Mucosa of descending colon (tissue), 3 donors: ENCODE results near the gene PRKG1. TPM values are rescaled to one million over a fixed set of nuclear protein-coding genes. Genes with fewer than 3 reads are reported as not detected.

ENCODE experiments used
- ATAC-seq: fragments of 200-7000 bp; cut with Tn5 transposase; one replicate; pipeline ENCODE4 v1.9.1; 2020; ENCODE audit warnings: mild to moderate bottlenecking, moderate library complexity
- DNase-seq, 3 donors: peaks; one replicate each; pipeline ENCODE4 v3.0.0-alpha.2; 2020
- H3K36me3 ChIP-seq: fragments of 200-600 bp; one replicate; pipeline ENCODE4 v1.8.0; 2021; ENCODE audit warnings: low read depth, mild to moderate bottlenecking
- H3K4me1 ChIP-seq: fragments of 200-600 bp; one replicate; pipeline ENCODE4 v1.8.0; 2021; ENCODE audit warnings: low read depth, mild to moderate bottlenecking
- H3K4me3 ChIP-seq: fragments of 200-600 bp; one replicate; pipeline ENCODE4 v1.8.0; 2021; ENCODE audit warnings: mild to moderate bottlenecking
- H3K9me3 ChIP-seq: fragments of 200-600 bp; one replicate; pipeline ENCODE4 v1.8.0; 2021; ENCODE audit warnings: mild to moderate bottlenecking
- intact Hi-C, 2 donors: fragments of 100-400 bp; cut with DNase I in 1 of 2; cut with micrococcal nuclease in 1 of 2; formaldehyde crosslinking; loops; one replicate each; pipeline versions ENCODE4 v1.11.0 to v1.11.1; 2022; cut with DNase I, micrococcal nuclease
- total RNA-seq, 3 donors: library from RNA; stranded (reverse); fragmentation: NEBNext Ultra II Directional in 2 of 3; extraction: Animal tissue kit (Norgen Biotek cat#: 25700) in 2 of 3; gene quantifications; one replicate each; pipeline versions ENCODE4 v1.2.1 to v1.2.4, GENCODE V29; 2021 to 2023
- TF ChIP-seq, protein P1 (sequence below): fragments of 200-600 bp; IDR thresholded peaks from one replicate; pipeline ENCODE4 v1.8.0; 2022; ENCODE audit warnings: antibody characterized with exemption, mild to moderate bottlenecking
- donor health status: DM: no; HTN: no; CAD: no; lungs with moderate emphysema.
- donor health status: DM: no; HTN: no; CAD: no.
- donor health status: DM: no; HTN: yes; CAD: no.

PRKG1 gene
- total RNA-seq, 3 donors from 2014 or later, result 17.1 to 55.6 (median 21.1) TPM

- intact Hi-C loops, result no loop called here
- no peaks in the 10 kb centered on the region for H3K4me1 ChIP-seq
- no peaks in the 10 kb centered on the region for H3K9me3 ChIP-seq
- no peaks in the 10 kb centered on the region for H3K36me3 ChIP-seq
- no peak overlapping the region for H3K4me3 ChIP-seq
- no peak for ATAC-seq
- TF ChIP-seq, protein P1, sequence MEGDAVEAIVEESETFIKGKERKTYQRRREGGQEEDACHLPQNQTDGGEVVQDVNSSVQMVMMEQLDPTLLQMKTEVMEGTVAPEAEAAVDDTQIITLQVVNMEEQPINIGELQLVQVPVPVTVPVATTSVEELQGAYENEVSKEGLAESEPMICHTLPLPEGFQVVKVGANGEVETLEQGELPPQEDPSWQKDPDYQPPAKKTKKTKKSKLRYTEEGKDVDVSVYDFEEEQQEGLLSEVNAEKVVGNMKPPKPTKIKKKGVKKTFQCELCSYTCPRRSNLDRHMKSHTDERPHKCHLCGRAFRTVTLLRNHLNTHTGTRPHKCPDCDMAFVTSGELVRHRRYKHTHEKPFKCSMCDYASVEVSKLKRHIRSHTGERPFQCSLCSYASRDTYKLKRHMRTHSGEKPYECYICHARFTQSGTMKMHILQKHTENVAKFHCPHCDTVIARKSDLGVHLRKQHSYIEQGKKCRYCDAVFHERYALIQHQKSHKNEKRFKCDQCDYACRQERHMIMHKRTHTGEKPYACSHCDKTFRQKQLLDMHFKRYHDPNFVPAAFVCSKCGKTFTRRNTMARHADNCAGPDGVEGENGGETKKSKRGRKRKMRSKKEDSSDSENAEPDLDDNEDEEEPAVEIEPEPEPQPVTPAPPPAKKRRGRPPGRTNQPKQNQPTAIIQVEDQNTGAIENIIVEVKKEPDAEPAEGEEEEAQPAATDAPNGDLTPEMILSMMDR, result no peak
- DNase-seq, result no peak
Observed at GRCh38 chr10:51608211-51608610, 533.9 kb downstream of the PRKG1 start.

GRCh38 chr10:51615764-51616298 lies 541.5 kb downstream of the PRKG1 start:
- TF ChIP-seq, protein P1, result no peak
- intact Hi-C loops, result no loop called here
- no peaks in the 10 kb centered on the region for H3K36me3 ChIP-seq
- DNase-seq (no peak), ATAC-seq (no peak)
- no peaks in the 10 kb centered on the region for H3K9me3 ChIP-seq
- H3K4me1 ChIP-seq, result no peaks in the 10 kb centered on the region
- H3K4me3 ChIP-seq, result no peak overlapping the region

DNA sequence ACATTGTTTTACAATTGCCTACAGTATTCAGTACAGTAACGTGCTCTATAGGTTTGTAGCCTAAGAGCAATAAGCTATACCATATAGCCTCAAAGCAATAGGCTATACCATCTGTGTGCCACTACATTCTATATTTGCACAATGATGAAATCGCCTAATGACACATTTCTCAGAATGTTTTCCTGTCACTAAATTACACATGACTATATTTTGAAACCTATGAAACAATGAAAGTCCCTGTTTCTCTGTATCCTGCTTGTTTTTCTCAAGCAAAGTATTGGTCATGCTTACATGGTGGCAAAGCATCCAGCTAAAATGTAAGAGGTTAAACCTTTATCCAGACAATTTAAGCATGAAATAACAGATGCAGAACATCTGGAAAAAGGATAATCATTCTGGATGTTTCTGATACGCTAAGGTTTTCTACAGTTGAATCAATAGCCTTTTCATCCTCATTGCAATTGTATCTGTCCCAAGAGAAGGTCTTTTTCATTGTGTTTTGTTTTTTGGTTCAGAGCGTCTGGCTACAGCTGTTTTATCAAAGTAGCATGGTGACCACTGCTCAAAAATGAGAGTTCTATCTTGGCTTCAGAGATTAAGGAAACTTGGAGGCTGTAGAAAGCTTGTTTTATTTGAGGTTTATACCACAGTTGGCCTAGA lies 543.4 kb downstream of the PRKG1 start:
- H3K36me3 ChIP-seq, result no peaks in the 10 kb centered on the region
- ATAC-seq, result no peak
- H3K9me3 ChIP-seq, result no peaks in the 10 kb centered on the region
- H3K4me3 ChIP-seq, result no peak overlapping the region
- H3K4me1 ChIP-seq, result no peaks in the 10 kb centered on the region
- intact Hi-C loops, result no loop called here
- TF ChIP-seq, protein P1, result no peak
- no peak for DNase-seq

- no peak overlapping the region for H3K4me3 ChIP-seq
- DNase-seq (no peak), ATAC-seq (no peak)
- no peaks in the 10 kb centered on the region for H3K9me3 ChIP-seq
- H3K4me1 ChIP-seq, result no peaks in the 10 kb centered on the region
- no peaks in the 10 kb centered on the region for H3K36me3 ChIP-seq
- TF ChIP-seq, protein P1, result no peak
- intact Hi-C loops, result no loop called here
Observed at GRCh38 chr10:51619365-51619764, 545.1 kb downstream of the PRKG1 start.

DNA sequence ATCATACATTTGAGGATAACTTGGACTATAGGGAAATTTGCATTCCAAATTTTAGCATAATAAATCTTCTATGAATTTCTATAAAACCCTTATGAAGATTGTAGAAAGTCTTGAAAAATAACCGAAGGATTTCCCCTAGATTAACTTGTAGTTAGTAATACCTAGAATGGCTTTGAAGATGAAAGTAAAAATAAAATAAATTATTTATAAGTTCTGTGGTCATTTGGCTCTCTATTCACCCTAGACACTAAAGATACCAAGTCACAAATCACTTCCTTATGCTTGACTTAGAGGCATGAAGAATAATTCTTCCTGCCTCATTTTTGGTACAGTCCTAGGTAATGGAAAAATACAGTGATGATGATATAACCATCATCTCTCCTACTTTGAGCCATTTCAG lies 545.8 kb downstream of the PRKG1 start:
- no peak for ATAC-seq

More for the DNA sequence above, 545.8 kb downstream of the PRKG1 start:
- DNase-seq, result no peak
- no peaks in the 10 kb centered on the region for H3K9me3 ChIP-seq
- no peaks in the 10 kb centered on the region for H3K36me3 ChIP-seq
- TF ChIP-seq, protein P1, result no peak
- intact Hi-C loops, result no loop called here
- H3K4me3 ChIP-seq, result no peak overlapping the region
- H3K4me1 ChIP-seq, result no peaks in the 10 kb centered on the region
